Pancreas (tissue), 10 donors: ENCODE data around the gene LCMT2. TPM values are rescaled to one million over a fixed set of nuclear protein-coding genes. Genes with fewer than 3 reads are reported as not detected.

Experiments
- ATAC-seq, 4 donors: fragments of 200-7000 bp; cut with Tn5 transposase; one replicate each; pipeline versions ENCODE4 v1.8.0 to v1.9.1; 2020; ENCODE audit warnings: mild to moderate bottlenecking in 4 of 4, moderate library complexity in 4 of 4
- DNase-seq, 6 donors: peaks; one replicate each; pipeline ENCODE4 v3.0.0-alpha.2; 2020
- FAIRE-seq: peaks from 2 replicates; lab custom pipeline; 2012; peaks lifted over from hg19 to GRCh38; lab: Jason Lieb, UNC
- H3K27ac ChIP-seq, 4 donors: fragments of 200-600 bp; sonication (generic); 1 replicate in 3 of 4; 2 replicates in 1 of 4; pipeline versions ENCODE4 v1.5.0 to v1.8.0; 2020
- H3K27me3 ChIP-seq, 4 donors: fragments of 200-600 bp; one replicate each; pipeline ENCODE4 v1.8.0; 2021
- H3K36me3 ChIP-seq, 3 donors: fragments of 200-600 bp; sonication (generic) in 1 of 3; one replicate each; pipeline versions ENCODE4 v1.5.0 to v1.8.0; 2020 to 2021
- H3K4me1 ChIP-seq, 3 donors: fragments of 200-600 bp; one replicate each; pipeline ENCODE4 v1.8.0; 2021
- H3K4me3 ChIP-seq, 4 donors: fragments of 200-600 bp; sonication (generic) in 2 of 4; one replicate each; pipeline versions ENCODE4 v1.5.0 to v1.8.0; 2020 to 2021
- H3K9me3 ChIP-seq, 4 donors: fragments of 200-600 bp; one replicate each; pipeline ENCODE4 v1.8.0; 2021
- WGBS, 2 donors: extraction: QIAGEN DNeasy Blood & Tissue Kit; methylation state at CpG; one replicate each; pipeline ENCODE4 v1.1.7; 2013; 5-methylcytosine and 5-hydroxymethylcytosine counted together
- intact Hi-C, 3 donors: fragments of 100-400 bp; cut with DNase I; formaldehyde crosslinking; loops; one replicate each; pipeline versions ENCODE4 v1.11.1 to v1.14.2; 2022
- polyA plus RNA-seq, 2 donors: library from polyadenylated mRNA; stranded (reverse); fragments of 200-250 nt; gene quantifications; one replicate each; pipeline ENCODE4 v1.2.3, GENCODE V29; 2013
- total RNA-seq, 6 donors: library from RNA; stranded (reverse); fragmentation: NEBNext Ultra II Directional in 4 of 6; extraction: Animal tissue kit (Norgen Biotek cat#: 25700) in 4 of 6; gene quantifications; one replicate each; pipeline versions ENCODE4 v1.2.1 to v1.2.4, GENCODE V29; 2021 to 2023
- TF ChIP-seq, protein P1 (sequence below), 4 donors: fragments of 200-600 bp; sonication (generic) in 3 of 4; IDR thresholded peaks; one replicate each; pipeline versions ENCODE4 v1.5.0 to v1.8.0; 2021; ENCODE audit warnings: antibody characterized with exemption in 4 of 4
- donor health status: healthy with polysubstance abuse.
- donor health status: DM: no; HTN: no; CAD: no; lungs with moderate emphysema.
- donor health status: DM: no; HTN: no; CAD: no.
- donor health status: control.
- donor health status: control.
- donor health status: Bipolar disorder and iron deficiency.
- donor health status: DM: yes; HTN: yes; CAD: no.
- donor health status: DM: no; HTN: no; CAD: no.
- donor health status: DM: no; HTN: no; CAD: no.
- donor health status: DM: yes; HTN: yes; CAD: no.

LCMT2 gene
- total and polyA plus RNA-seq, 8 donors = 1.7 to 5.0 (median 3.9) TPM

DNA sequence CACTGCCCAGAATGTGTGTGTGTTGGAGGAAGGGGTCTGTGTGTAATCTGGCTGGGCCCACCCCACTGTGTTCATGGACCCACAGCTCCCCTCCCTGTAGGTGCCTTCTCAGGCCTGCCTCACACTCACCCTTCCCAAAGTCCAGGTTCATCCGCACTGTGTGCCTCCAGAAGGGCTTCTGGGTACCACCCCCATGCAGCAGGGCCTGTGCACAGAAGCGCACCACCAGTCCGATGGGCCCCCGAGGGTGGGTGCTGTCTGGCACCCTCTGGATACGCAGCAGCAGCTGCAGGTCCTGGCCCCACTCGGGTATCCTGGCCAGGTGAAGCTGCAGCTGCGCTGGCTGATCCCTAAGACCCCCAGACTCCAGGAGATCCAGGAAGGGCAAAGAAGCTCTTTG is 50.9 kb downstream of the LCMT2 start:
- TF ChIP-seq, protein P1, sequence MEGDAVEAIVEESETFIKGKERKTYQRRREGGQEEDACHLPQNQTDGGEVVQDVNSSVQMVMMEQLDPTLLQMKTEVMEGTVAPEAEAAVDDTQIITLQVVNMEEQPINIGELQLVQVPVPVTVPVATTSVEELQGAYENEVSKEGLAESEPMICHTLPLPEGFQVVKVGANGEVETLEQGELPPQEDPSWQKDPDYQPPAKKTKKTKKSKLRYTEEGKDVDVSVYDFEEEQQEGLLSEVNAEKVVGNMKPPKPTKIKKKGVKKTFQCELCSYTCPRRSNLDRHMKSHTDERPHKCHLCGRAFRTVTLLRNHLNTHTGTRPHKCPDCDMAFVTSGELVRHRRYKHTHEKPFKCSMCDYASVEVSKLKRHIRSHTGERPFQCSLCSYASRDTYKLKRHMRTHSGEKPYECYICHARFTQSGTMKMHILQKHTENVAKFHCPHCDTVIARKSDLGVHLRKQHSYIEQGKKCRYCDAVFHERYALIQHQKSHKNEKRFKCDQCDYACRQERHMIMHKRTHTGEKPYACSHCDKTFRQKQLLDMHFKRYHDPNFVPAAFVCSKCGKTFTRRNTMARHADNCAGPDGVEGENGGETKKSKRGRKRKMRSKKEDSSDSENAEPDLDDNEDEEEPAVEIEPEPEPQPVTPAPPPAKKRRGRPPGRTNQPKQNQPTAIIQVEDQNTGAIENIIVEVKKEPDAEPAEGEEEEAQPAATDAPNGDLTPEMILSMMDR (IDR thresholded peaks at IDR 0.05) = no peak
- WGBS, 2 donors = 67 to 75% methylated on average over 7 of the region's 7 CpGs
- ATAC-seq (no peak), FAIRE-seq (no peak), DNase-seq (no peak)
- no peaks in the 10 kb centered on the region for H3K9me3 ChIP-seq
- no peaks in the 10 kb centered on the region for H3K36me3 ChIP-seq
- H3K27me3 ChIP-seq = no peaks in the 10 kb centered on the region
- intact Hi-C loops = no loop called here
- no peak overlapping the region for H3K4me3 ChIP-seq
- no peaks in the 10 kb centered on the region for H3K4me1 ChIP-seq
- no peak overlapping the region for H3K27ac ChIP-seq

DNA sequence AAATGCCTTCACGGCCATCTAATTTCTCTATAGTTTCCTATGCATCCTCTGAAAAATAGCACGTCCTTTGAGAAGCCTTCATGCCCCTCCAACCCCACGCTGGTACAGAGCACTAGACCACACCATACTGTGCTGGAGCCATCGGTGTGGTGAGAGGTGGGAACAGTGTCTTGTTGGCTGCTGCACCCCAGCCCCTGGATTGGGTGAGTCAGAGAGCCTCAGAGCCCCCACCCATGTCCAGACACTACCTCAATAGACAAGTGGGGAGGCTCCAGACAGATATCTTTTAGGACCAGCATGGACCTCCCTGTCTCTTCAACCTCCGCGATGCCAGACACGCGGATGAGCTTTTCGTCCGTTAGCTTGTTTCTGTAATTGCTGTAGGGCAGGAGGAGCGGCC is 51.5 kb downstream of the LCMT2 start:
- Histone ChIP-seq H3K27me3 (no peaks in the 10 kb centered on the region), H3K4me3 (no peak overlapping the region), H3K4me1 (no peaks in the 10 kb centered on the region), H3K36me3 (no peaks in the 10 kb centered on the region), H3K9me3 (no peaks in the 10 kb centered on the region), H3K27ac (no peak overlapping the region)
- FAIRE-seq = no peak
- no peak for ATAC-seq
- 76 to 82% methylated on average over 11 of the region's 11 CpGs for WGBS, 2 donors
- no peak for DNase-seq
- intact Hi-C loops = no loop called here
- TF ChIP-seq, protein P1 (IDR thresholded peaks at IDR 0.05) = no peak

DNA sequence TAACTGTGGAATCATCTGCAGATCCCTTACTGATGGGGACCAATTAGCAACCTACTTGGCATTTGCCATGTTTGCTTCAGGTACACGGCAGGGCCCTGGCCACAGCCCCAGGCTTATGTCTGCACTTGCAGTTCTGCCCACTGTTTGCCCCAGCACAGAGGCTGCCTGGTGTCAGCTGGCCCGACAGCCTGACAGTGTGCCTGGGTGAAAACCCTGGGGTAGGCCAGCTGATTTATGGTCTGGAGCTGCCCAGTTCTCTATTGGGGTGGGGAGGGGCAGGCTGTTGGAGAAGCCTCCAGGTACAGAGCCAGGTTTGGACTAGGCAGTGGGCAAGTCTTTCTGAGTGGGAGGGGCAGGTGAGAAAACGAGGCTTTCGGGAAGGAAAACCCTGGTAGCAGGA is 52.5 kb downstream of the LCMT2 start:
- TF ChIP-seq, protein P1 (IDR thresholded peaks at IDR 0.05) = no peak
- no peak for FAIRE-seq

DNA sequence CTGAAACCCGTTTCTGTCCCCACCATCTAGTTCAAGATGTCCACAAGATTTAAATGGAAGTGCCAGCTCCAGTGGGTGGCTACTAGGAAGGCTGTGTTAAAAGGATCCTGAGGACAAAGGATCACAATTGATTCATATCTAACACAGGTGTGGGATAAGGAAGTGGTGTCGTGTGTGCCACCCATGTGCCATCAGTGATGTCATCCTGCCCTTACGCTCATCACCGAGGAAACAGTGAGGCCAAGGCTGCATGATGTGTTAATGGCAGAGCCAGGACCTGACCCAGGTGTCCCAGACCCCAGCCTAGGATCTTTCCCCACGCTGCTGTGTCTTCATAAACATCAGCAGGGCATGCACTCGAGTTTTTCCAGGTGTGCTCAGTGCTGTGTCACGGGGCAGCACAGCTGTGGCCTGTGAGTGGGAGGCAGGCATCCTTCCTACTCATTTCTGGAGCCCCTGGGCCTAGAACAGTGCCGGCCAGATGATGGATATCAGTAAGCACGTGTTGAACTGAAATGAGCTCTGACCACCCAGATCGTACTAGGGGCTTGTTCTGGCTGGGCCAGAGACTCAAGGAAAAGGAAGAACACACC is 53.0 kb downstream of the LCMT2 start:
- no peak overlapping the region for H3K4me3 ChIP-seq
- no peak overlapping the region for H3K27ac ChIP-seq
- 55 to 59% methylated on average over 10 of the region's 10 CpGs for WGBS, 2 donors
- intact Hi-C loops = no loop called here
- H3K4me1 ChIP-seq = no peaks in the 10 kb centered on the region
- FAIRE-seq = no peak
- H3K36me3 ChIP-seq = no peaks in the 10 kb centered on the region
- TF ChIP-seq, protein P1 (IDR thresholded peaks at IDR 0.05) = no peak
- DNase-seq = no peak
- ATAC-seq = no peak
- H3K9me3 ChIP-seq = no peaks in the 10 kb centered on the region
- no peaks in the 10 kb centered on the region for H3K27me3 ChIP-seq

More for the DNA sequence above, 52.5 kb downstream of the LCMT2 start:
- Histone ChIP-seq H3K27ac (no peak overlapping the region), H3K27me3 (no peaks in the 10 kb centered on the region), H3K4me1 (no peaks in the 10 kb centered on the region), H3K36me3 (no peaks in the 10 kb centered on the region), H3K9me3 (no peaks in the 10 kb centered on the region), H3K4me3 (no peak overlapping the region)
- no peak for ATAC-seq
- DNase-seq = no peak
- 41 to 46% methylated on average over 4 of the region's 4 CpGs for WGBS, 2 donors
- intact Hi-C loops = no loop called here

DNA sequence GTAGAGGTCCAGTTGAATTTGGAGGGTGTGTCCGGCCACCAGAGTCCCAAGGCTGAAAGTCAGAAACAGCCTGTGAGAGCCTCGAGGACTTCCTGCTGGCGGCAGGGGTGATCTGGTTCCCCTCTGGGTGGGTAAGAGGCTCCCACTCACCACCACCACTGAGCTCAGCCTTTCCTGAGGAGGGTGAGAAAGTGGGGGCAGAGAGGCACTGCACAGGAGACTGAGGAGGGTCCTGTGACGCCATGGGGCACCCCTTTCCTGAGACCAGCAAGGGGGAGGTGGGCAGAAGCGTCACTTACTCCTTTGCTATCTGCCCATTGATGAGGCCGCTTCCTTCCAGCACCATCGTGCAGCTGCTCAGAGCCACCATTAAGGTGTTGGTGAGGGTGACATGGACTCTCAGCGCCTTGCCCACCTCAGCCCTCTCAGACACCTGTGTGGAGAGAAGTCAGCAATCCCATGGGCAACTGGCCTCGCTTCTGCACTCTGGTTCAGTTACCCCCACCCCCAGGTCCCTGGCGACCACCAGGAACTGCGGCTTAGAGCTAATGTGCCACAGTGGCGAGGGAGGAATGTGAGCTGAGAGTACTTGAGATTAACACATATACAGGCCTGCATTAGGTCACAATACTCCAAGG is 53.7 kb downstream of the LCMT2 start:
- intact Hi-C loops = no loop called here
- Histone ChIP-seq H3K36me3 (no peaks in the 10 kb centered on the region), H3K9me3 (no peaks in the 10 kb centered on the region), H3K4me3 (no peak overlapping the region), H3K27me3 (no peaks in the 10 kb centered on the region), H3K4me1 (no peaks in the 10 kb centered on the region), H3K27ac (no peak overlapping the region)
- ATAC-seq = no peak
- TF ChIP-seq, protein P1 (IDR thresholded peaks at IDR 0.05) = no peak
- DNase-seq = no peak
- FAIRE-seq = no peak
- 55 to 68% methylated on average over 12 of the region's 12 CpGs for WGBS, 2 donors
